HEK293T (cell line): Measurements from ENCODE around the gene HEXIM1.

Source experiments
- CTCF ChIA-PET: fragments of 350-600 bp; formaldehyde crosslinking; extraction: SDS; loops from one replicate; lab custom pipeline; 2021; ENCODE audit warnings: antibody characterized with exemption, inconsistent platforms; lab: Yijun Ruan, JAX
- POLR2A ChIA-PET: fragments of 350-600 bp; formaldehyde crosslinking; extraction: SDS; loops from one replicate; lab custom pipeline; 2020; ENCODE audit warnings: antibody characterized with exemption, inconsistent platforms; lab: Yijun Ruan, JAX
- DNase-seq: peaks from one replicate; pipeline ENCODE4 v3.0.0; 2012; ENCODE audit warnings: mixed read lengths; ENCODE audit errors: extremely low spot score
- ARNT ChIP-seq: fragments of 450-650 bp; IDR thresholded peaks from 2 replicates; pipeline ENCODE4 v1.6.1; 2017; ENCODE audit warnings: mild to moderate bottlenecking
- BHLHE40 ChIP-seq: fragments of 450-650 bp; IDR thresholded peaks from 2 replicates; pipeline ENCODE4 v1.6.1; 2016; ENCODE audit warnings: mild to moderate bottlenecking, moderate library complexity, borderline replicate concordance
- CTBP1 ChIP-seq: fragments of 450-650 bp; IDR thresholded peaks from 2 replicates; pipeline ENCODE4 v1.6.1; 2016; ENCODE audit warnings: borderline replicate concordance
- ELF4 ChIP-seq: fragments of 450-650 bp; IDR thresholded peaks from 2 replicates; pipeline ENCODE4 v1.6.1; 2017; ENCODE audit warnings: antibody characterized with exemption
- FOXA1 ChIP-seq: fragments of 450-650 bp; IDR thresholded peaks from 2 replicates; pipeline ENCODE4 v1.6.1; 2016; ENCODE audit warnings: mild to moderate bottlenecking
- FOXK2 ChIP-seq: fragments of 450-650 bp; IDR thresholded peaks from 2 replicates; pipeline ENCODE4 v1.6.1; 2016; ENCODE audit warnings: mild to moderate bottlenecking
- FOXM1 ChIP-seq: fragments of 450-650 bp; IDR thresholded peaks from 2 replicates; pipeline ENCODE4 v1.6.1; 2017; ENCODE audit warnings: mild to moderate bottlenecking, borderline replicate concordance
- HDGF ChIP-seq: fragments of 450-650 bp; IDR thresholded peaks from 2 replicates; pipeline ENCODE4 v1.6.1; 2017; ENCODE audit warnings: antibody characterized with exemption, borderline replicate concordance
- L3MBTL2 ChIP-seq: fragments of 450-650 bp; conservative IDR thresholded peaks from 2 replicates; pipeline ENCODE4 v1.6.1; 2016; ENCODE audit warnings: mild to moderate bottlenecking
- LEF1 ChIP-seq: fragments of 450-650 bp; IDR thresholded peaks from 2 replicates; pipeline ENCODE4 v1.6.1; 2017; ENCODE audit warnings: mild to moderate bottlenecking, borderline replicate concordance
- NFRKB ChIP-seq: fragments of 450-650 bp; IDR thresholded peaks from 2 replicates; pipeline ENCODE4 v1.6.1; 2016; ENCODE audit warnings: mild to moderate bottlenecking, moderate library complexity
- PKNOX1 ChIP-seq: fragments of 450-650 bp; IDR thresholded peaks from 2 replicates; pipeline ENCODE4 v1.6.1; 2016
- SP1 ChIP-seq: fragments of 450-650 bp; IDR thresholded peaks from 2 replicates; pipeline ENCODE4 v1.6.1; 2017
- SUZ12 ChIP-seq: fragments of 450-650 bp; IDR thresholded peaks from 2 replicates; pipeline ENCODE4 v1.6.1; 2016; ENCODE audit warnings: mild to moderate bottlenecking
- TARDBP ChIP-seq: fragments of 450-650 bp; IDR thresholded peaks from 2 replicates; pipeline ENCODE4 v1.6.1; 2016
- ZNF384 ChIP-seq: fragments of 450-650 bp; IDR thresholded peaks from 2 replicates; pipeline ENCODE4 v1.6.1; 2016

HEXIM1 gene

GRCh38 chr17:45102856-45103255 is 45.4 kb upstream of the HEXIM1 start:
- DNase-seq = no peak
- POLR2A ChIA-PET = interaction anchor here (1.4 kb wide), 1 partner anchor 46 kb away, joined by 3 read pairs; the partner anchor contains the start of gene HEXIM1
- CTCF ChIA-PET = interaction anchor here (1.1 kb wide), 1 partner anchor 20 kb away, joined by 3 read pairs; no protein-coding TSS in a partner anchor
- TF ChIP-seq SUZ12 (no peak), ELF4 (no peak), NFRKB (no peak), L3MBTL2 (no peak)

- POLR2A ChIA-PET = interaction anchor here (0.8 to 1.4 kb wide), 2 partner anchors 26 to 45 kb away, joined by 3 read pairs; partner anchors contain the start of gene HEXIM1
- CTCF ChIA-PET = interaction anchor here (1.1 kb wide), 1 partner anchor 21 kb away, joined by 3 read pairs; no protein-coding TSS in a partner anchor
- DNase-seq = no peak
- TF ChIP-seq ELF4 (no peak), BHLHE40 (no peak), LEF1 (no peak), TARDBP (no peak), L3MBTL2 (no peak), FOXA1 (no peak), HDGF (no peak), FOXK2 (no peak), ZNF384 (no peak), SUZ12 (no peak), FOXM1 (no peak), CTBP1 (no peak), NFRKB (no peak), ARNT (no peak), SP1 (no peak), PKNOX1 (no peak)
Observed at GRCh38 chr17:45103269-45103795, 44.9 kb upstream of the HEXIM1 start.

- no peak for TF ChIP-seq FOXA1
- TF ChIP-seq ELF4 = no peak
- no peak for TF ChIP-seq LEF1
- TF ChIP-seq FOXK2 = no peak
- no peak for TF ChIP-seq PKNOX1
- no peak for TF ChIP-seq L3MBTL2
- no peak for TF ChIP-seq HDGF
- TF ChIP-seq ARNT = no peak
- no peak for TF ChIP-seq SUZ12
- TF ChIP-seq TARDBP = no peak
- no peak for TF ChIP-seq FOXM1
- TF ChIP-seq BHLHE40 = no peak
- TF ChIP-seq CTBP1 = no peak
- no peak for TF ChIP-seq ZNF384
- no peak for TF ChIP-seq SP1
- no peak for TF ChIP-seq NFRKB
- no peak for DNase-seq
- CTCF ChIA-PET = interaction anchor here (1.5 kb wide), 1 partner anchor 9 kb away, joined by 5 read pairs; no protein-coding TSS in a partner anchor
- POLR2A ChIA-PET = interaction anchor here (0.8 kb wide), 1 partner anchor 25 kb away, joined by 3 read pairs; no protein-coding TSS in a partner anchor
Observed at GRCh38 chr17:45104029-45104428, 44.2 kb upstream of the HEXIM1 start.

- TF ChIP-seq ARNT (no peak), CTBP1 (no peak), NFRKB (no peak), L3MBTL2 (no peak), FOXK2 (no peak), LEF1 (no peak), SUZ12 (no peak), BHLHE40 (no peak), PKNOX1 (no peak), SP1 (no peak)
- POLR2A ChIA-PET = no interaction called here
- CTCF ChIA-PET = interaction anchor here (1.0 to 1.5 kb wide), 3 partner anchors 10 to 31 kb away, joined by 3 to 5 read pairs (median 3); partner anchors contain the start of genes ACBD4 and PLCD3
- DNase-seq = no peak
Observed at GRCh38 chr17:45104497-45104896, 43.8 kb upstream of the HEXIM1 start.

- no peak for DNase-seq
- CTCF ChIA-PET = interaction anchor here (0.7 to 1.5 kb wide), 4 partner anchors 10 to 83 kb away, joined by 3 to 5 read pairs (median 3); partner anchors contain the start of genes ACBD4 and PLCD3
- POLR2A ChIA-PET = no interaction called here
- TF ChIP-seq PKNOX1 = no peak
- no peak for TF ChIP-seq FOXM1
- TF ChIP-seq L3MBTL2 = no peak
- TF ChIP-seq CTBP1 = no peak
- no peak for TF ChIP-seq SP1
- TF ChIP-seq FOXK2 = no peak
- TF ChIP-seq LEF1 = no peak
- no peak for TF ChIP-seq SUZ12
- no peak for TF ChIP-seq ELF4
- TF ChIP-seq TARDBP = no peak
- no peak for TF ChIP-seq ZNF384
- no peak for TF ChIP-seq BHLHE40
- TF ChIP-seq HDGF = no peak
- TF ChIP-seq FOXA1 = no peak
Observed at GRCh38 chr17:45104907-45105624, 43.2 kb upstream of the HEXIM1 start.
